Cardiac fibroblast (primary cell): ENCODE data around the gene CCDC148.
"Not testable (repeated sequence)": the region's sequence is repeated elsewhere in the genome, so short reads cannot be mapped to it uniquely, and the experiment has no call there.

ENCODE experiments used
- DNase-seq, 2 donors: peaks; one replicate each; pipeline versions ENCODE4 v3.0.0 to v3.0.0-alpha.2; 2010; ENCODE audit warnings: low read depth in 2 of 2
- H3K4me3 ChIP-seq, 2 donors: replicated peaks in 1 of 2; 1 replicate in 1 of 2; 2 replicates in 1 of 2; pipeline ENCODE4 v1.5.1; 2011; ENCODE audit warnings: low read depth in 2 of 2, low read length in 2 of 2, mild to moderate bottlenecking in 2 of 2, moderate library complexity in 1 of 2
- TF ChIP-seq, protein P1 (sequence below): IDR thresholded peaks from one replicate; pipeline ENCODE4 v1.5.1; 2011; ENCODE audit warnings: low read depth, mild to moderate bottlenecking, low read length, inconsistent platforms

CCDC148 gene

DNA sequence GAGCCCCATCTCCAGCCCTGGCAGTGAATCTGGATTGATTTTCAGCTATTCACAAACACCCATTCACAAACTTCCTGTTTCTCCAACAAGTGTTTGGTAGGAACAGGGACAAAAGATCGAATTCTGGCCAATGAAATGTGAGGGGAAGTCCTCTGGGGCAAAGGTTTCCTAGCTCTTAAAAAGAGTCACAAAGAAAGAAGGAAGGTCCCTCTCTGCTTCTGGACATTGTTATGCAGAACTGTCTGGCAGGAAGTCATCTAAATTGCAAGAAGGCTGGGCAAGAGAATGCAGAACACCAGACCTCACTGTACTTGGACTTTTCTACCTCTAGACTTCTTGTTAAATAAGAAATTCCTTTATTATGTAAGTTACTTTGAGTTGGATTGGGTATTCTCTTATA, 137.3 kb downstream of the CCDC148 start:
- no peak overlapping the region for H3K4me3 ChIP-seq
- TF ChIP-seq, protein P1, sequence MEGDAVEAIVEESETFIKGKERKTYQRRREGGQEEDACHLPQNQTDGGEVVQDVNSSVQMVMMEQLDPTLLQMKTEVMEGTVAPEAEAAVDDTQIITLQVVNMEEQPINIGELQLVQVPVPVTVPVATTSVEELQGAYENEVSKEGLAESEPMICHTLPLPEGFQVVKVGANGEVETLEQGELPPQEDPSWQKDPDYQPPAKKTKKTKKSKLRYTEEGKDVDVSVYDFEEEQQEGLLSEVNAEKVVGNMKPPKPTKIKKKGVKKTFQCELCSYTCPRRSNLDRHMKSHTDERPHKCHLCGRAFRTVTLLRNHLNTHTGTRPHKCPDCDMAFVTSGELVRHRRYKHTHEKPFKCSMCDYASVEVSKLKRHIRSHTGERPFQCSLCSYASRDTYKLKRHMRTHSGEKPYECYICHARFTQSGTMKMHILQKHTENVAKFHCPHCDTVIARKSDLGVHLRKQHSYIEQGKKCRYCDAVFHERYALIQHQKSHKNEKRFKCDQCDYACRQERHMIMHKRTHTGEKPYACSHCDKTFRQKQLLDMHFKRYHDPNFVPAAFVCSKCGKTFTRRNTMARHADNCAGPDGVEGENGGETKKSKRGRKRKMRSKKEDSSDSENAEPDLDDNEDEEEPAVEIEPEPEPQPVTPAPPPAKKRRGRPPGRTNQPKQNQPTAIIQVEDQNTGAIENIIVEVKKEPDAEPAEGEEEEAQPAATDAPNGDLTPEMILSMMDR, result no peak
- DNase-seq, result no peak

DNA sequence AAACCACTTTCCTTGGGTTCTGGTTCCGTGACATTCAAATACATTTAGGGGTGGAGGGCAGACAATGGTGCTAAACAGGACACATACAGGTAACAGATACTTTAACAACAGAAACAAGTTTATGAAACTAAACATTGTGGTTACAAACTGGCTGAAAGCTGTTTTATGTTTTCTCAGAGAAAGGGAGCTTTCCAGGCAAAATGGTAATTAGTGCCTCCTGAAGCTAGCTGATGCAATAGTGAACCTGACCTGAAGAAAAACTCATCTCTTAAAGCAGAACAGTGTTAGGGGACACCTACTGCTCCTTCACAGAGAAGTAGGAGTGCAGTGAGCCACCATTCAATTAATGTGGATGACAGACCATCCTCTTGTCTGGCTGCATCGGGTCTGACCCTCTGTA, 138.9 kb downstream of the CCDC148 start:
- H3K4me3 ChIP-seq, result no peak overlapping the region
- DNase-seq, result no peak
- TF ChIP-seq, protein P1, result no peak

DNA sequence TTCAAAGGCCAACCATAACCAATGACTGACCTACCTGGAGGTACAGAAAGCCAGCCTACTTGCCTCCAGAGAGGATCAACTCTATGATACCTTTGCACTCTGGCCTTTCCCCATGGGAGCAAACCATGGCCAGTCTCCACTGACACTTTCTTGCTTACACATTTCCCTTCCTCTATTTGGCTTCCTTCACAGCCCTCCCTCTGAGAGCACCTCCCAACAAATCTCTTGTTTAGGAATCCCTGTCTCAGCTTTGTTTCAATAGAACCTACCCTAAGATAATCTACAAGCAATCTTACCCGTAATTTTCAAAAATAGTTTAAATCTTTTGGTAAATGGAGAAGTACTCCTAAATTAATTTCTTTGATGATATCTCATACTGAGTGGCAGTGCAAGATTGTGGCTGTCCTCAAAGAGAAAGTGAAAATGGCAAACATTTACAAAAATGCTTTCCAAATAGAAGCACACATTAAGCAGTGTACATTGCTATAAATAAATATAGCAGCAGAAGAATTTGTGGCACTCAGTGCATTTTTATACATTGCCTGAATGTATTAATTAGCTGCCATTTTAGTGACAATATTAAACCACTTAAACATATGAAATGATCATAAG, 140.6 kb downstream of the CCDC148 start:
- TF ChIP-seq, protein P1, result no peak
- no peak for DNase-seq
- no peak overlapping the region for H3K4me3 ChIP-seq

DNA sequence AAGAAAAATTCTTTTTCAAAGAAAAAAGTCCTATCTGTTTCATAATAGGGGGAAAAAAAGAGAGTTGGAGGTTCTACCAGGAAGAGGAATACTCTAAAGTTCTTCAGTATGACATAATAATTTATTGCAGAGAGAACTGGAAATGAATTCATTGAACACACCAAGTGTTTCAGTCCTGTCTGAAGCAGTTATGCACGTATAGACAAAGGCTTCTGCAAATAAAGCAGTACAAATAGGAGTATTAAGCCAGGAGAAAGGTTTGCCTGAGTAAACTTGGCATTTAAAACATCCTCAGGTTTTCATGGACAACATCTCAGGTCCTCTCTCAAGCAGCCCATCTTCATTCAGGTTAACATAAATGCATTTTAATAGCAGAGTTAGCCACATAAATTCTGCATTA, 141.6 kb downstream of the CCDC148 start:
- DNase-seq, result no peak
- TF ChIP-seq, protein P1, result no peak
- H3K4me3 ChIP-seq, result no peak overlapping the region

DNA sequence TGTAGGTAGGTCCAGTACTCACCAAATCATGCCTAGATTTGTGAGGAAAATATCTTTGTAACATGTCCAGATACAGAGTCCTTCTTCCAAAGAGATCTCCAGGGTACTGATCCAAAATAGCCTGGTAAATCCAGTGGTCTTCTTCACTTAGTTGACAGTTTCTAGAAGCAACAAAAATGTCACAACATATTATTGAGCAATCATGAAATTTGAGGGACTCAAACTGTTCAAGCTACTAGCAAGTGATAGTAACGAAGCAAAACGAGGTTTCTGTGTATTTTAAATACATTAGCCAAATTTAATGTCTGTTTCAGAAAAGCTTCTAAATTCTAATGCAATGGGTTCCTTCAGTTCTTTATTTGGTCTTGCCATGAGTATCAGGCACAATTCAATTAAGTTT, 142.8 kb downstream of the CCDC148 start:
- H3K4me3 ChIP-seq, result no peak overlapping the region
- DNase-seq, result no peak
- TF ChIP-seq, protein P1, result no peak

DNA sequence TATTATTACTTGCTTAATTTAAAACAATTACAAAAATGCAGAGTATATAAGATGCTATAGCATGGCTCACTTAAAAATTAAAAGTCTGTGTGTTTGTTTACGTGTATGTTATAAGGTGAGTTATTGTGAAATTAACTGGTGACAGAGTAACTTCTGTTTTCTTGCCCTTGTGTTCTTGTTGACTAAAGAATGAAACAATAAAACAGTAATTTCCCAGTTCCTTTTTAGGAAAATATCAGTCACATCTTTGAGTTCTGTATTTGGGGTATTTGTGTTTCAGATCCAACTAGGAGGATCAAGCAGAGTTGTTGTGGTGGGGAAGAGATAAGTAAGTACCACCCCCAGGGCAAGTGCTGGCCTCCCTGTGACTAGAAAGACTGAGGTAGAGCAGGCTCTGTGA, 143.6 kb downstream of the CCDC148 start:
- H3K4me3 ChIP-seq, result no peak overlapping the region
- TF ChIP-seq, protein P1, result no peak
- DNase-seq, result no peak

DNA sequence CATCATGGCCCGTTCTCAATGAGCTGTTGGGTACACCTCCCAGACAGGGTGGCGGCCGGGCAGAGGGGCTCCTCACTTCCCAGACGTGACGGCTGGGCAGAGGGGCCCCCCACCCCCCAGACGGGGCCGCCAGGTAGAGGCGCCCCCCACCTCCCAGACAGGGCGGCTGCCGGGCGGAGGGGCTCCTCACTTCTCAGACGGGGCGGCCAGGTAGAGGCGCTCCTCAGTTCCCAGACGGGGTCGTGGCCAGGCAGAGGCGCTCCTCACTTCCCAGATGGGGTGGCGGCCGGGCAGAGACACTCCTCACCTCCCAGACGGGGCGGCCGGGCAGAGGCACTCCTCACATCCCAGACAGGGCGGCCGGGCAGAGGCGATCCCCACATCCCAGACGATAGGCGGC, 146.1 kb downstream of the CCDC148 start:
- H3K4me3 ChIP-seq, DNase-seq: not testable (repeated sequence)
